ENCODE measurements around the gene CHST11.
A peak's percentile ranks its signal among the peaks of the same experiment; 100 is the strongest.

CHST11 gene

GRCh38 chr12:104664351-104664750 lies 207.6 kb downstream of the CHST11 start:
- no peak for DNase-seq

GRCh38 chr12:104665296-104665695 lies 208.5 kb downstream of the CHST11 start:
- DNase-seq: no peak

GRCh38 chr12:104667139-104667538 lies 210.4 kb downstream of the CHST11 start:
- no peak for DNase-seq

GRCh38 chr12:104668274-104668718 lies 211.5 kb downstream of the CHST11 start:
- DNase-seq: no peak

GRCh38 chr12:104669089-104669721 lies 212.5 kb downstream of the CHST11 start:
- DNase-seq: no peak

GRCh38 chr12:104669851-104670337 lies 213.1 kb downstream of the CHST11 start:
- DNase-seq: no peak

- no peak for DNase-seq
Measured at GRCh38 chr12:104670439-104671408, 214.0 kb downstream of the CHST11 start.

- DNase-seq: no peak
Measured at GRCh38 chr12:104671409-104672095, 214.8 kb downstream of the CHST11 start.

GRCh38 chr12:104672096-104672445 lies 215.3 kb downstream of the CHST11 start:
- no peak for DNase-seq

GRCh38 chr12:104672501-104673265 lies 215.9 kb downstream of the CHST11 start:
- no peak for DNase-seq

- DNase-seq: no peak
Measured at GRCh38 chr12:104673294-104673693, 216.5 kb downstream of the CHST11 start.

- DNase-seq: no peak
Measured at GRCh38 chr12:104673696-104674482, 217.1 kb downstream of the CHST11 start.

- no peak for DNase-seq
Measured at GRCh38 chr12:104676636-104677035, 219.9 kb downstream of the CHST11 start.

- no peak for DNase-seq
Measured at GRCh38 chr12:104677441-104678089, 220.8 kb downstream of the CHST11 start.

GRCh38 chr12:104680070-104680469 lies 223.3 kb downstream of the CHST11 start:
- peak; percentile 77 for DNase-seq

- DNase-seq: no peak
Measured at GRCh38 chr12:104680491-104680890, 223.7 kb downstream of the CHST11 start.

- DNase-seq: no peak
Measured at GRCh38 chr12:104681012-104681690, 224.4 kb downstream of the CHST11 start.

- DNase-seq: no peak
Measured at GRCh38 chr12:104682790-104683279, 226.1 kb downstream of the CHST11 start.

- DNase-seq: peak; percentile 70
Measured at GRCh38 chr12:104683831-104684503, 227.2 kb downstream of the CHST11 start.

- peak; percentile 86 for DNase-seq
Measured at GRCh38 chr12:104684884-104685283, 228.1 kb downstream of the CHST11 start.
